Parathyroid adenoma (tissue), 2 donors: ENCODE data around the gene LDHB.

ENCODE experiments used
- H2AFZ ChIP-seq: fragments of 300-600 bp; sonication (generic); one replicate; pipeline ENCODE4 v1.7.0; 2017; ENCODE audit warnings: antibody characterized with exemption, mild to moderate bottlenecking
- H3K27ac ChIP-seq: fragments of 300-600 bp; sonication (generic); one replicate; pipeline ENCODE4 v1.7.0; 2017
- H3K27me3 ChIP-seq: fragments of 300-600 bp; sonication (generic); one replicate; pipeline ENCODE4 v1.7.0; 2017; ENCODE audit warnings: low read length; ENCODE audit not compliant: control insufficient read depth, insufficient read depth
- H3K36me3 ChIP-seq: fragments of 300-600 bp; sonication (generic); one replicate; pipeline ENCODE4 v1.7.0; 2017; ENCODE audit warnings: low read length; ENCODE audit not compliant: control insufficient read depth, insufficient read depth
- H3K4me1 ChIP-seq: fragments of 300-600 bp; sonication (generic); one replicate; pipeline ENCODE4 v1.7.0; 2017; ENCODE audit warnings: control low read depth
- H3K4me2 ChIP-seq: fragments of 300-600 bp; sonication (generic); one replicate; pipeline ENCODE4 v1.7.0; 2017; ENCODE audit warnings: low read length
- H3K4me3 ChIP-seq: fragments of 300-600 bp; sonication (generic); one replicate; pipeline ENCODE4 v1.7.0; 2017; ENCODE audit warnings: low read depth, low read length
- H3K79me2 ChIP-seq: fragments of 300-600 bp; sonication (generic); one replicate; pipeline ENCODE4 v1.7.0; 2017; ENCODE audit warnings: control low read depth
- H3K9ac ChIP-seq: fragments of 300-600 bp; sonication (generic); one replicate; pipeline ENCODE4 v1.7.0; 2017; ENCODE audit warnings: mild to moderate bottlenecking
- H3K9me3 ChIP-seq: fragments of 300-600 bp; sonication (generic); one replicate; pipeline ENCODE4 v1.7.0; 2017; ENCODE audit warnings: low read length; ENCODE audit not compliant: control insufficient read depth
- CTCF ChIP-seq: fragments of 300-600 bp; sonication (generic); IDR thresholded peaks from one replicate; pipeline ENCODE4 v1.7.0; 2017; ENCODE audit warnings: antibody characterized with exemption, mild to moderate bottlenecking
- donor health status: primary hyperparathyroidism.

Gene LDHB

GRCh38 chr12:21696625-21697024, 39.0 kb upstream of the LDHB start:
- no peak overlapping the region for H3K4me3 ChIP-seq
- no peak overlapping the region for H3K9ac ChIP-seq
- H3K79me2 ChIP-seq = no peaks in the 10 kb centered on the region
- H3K27me3 ChIP-seq = no peaks in the 10 kb centered on the region
- H3K36me3 ChIP-seq = no peaks in the 10 kb centered on the region
- H3K9me3 ChIP-seq = no peaks in the 10 kb centered on the region
- no peak overlapping the region for H3K27ac ChIP-seq
- no peak overlapping the region for H3K4me2 ChIP-seq
- no peak overlapping the region for H2AFZ ChIP-seq
- H3K4me1 ChIP-seq = no peaks in the 10 kb centered on the region
- no peak for TF ChIP-seq CTCF

GRCh38 chr12:21695986-21696385, 38.3 kb upstream of the LDHB start:
- Histone ChIP-seq H3K9me3 (no peaks in the 10 kb centered on the region), H3K9ac (no peak overlapping the region), H3K27ac (no peak overlapping the region), H3K4me2 (no peak overlapping the region), H3K4me1 (no peaks in the 10 kb centered on the region), H3K79me2 (no peaks in the 10 kb centered on the region), H3K4me3 (no peak overlapping the region), H3K36me3 (no peaks in the 10 kb centered on the region), H3K27me3 (no peaks in the 10 kb centered on the region), H2AFZ (no peak overlapping the region)
- TF ChIP-seq CTCF = no peak

GRCh38 chr12:21694660-21695059, 37.0 kb upstream of the LDHB start:
- H2AFZ ChIP-seq = no peak overlapping the region
- no peak overlapping the region for H3K4me3 ChIP-seq
- H3K79me2 ChIP-seq = no peaks in the 10 kb centered on the region
- no peak overlapping the region for H3K9ac ChIP-seq
- no peak overlapping the region for H3K27ac ChIP-seq
- H3K4me2 ChIP-seq = no peak overlapping the region
- H3K4me1 ChIP-seq = no peaks in the 10 kb centered on the region
- no peaks in the 10 kb centered on the region for H3K9me3 ChIP-seq
- no peaks in the 10 kb centered on the region for H3K36me3 ChIP-seq
- TF ChIP-seq CTCF = no peak
- H3K27me3 ChIP-seq = no peaks in the 10 kb centered on the region

GRCh38 chr12:21691515-21691914, 33.9 kb upstream of the LDHB start:
- no peak for TF ChIP-seq CTCF
- Histone ChIP-seq H2AFZ (no peak overlapping the region), H3K36me3 (no peaks in the 10 kb centered on the region), H3K9ac (no peak overlapping the region), H3K4me2 (no peak overlapping the region), H3K27ac (no peak overlapping the region), H3K79me2 (no peaks in the 10 kb centered on the region), H3K27me3 (no peaks in the 10 kb centered on the region), H3K9me3 (no peaks in the 10 kb centered on the region), H3K4me3 (no peak overlapping the region), H3K4me1 (no peaks in the 10 kb centered on the region)

GRCh38 chr12:21690704-21691368, 33.2 kb upstream of the LDHB start:
- Histone ChIP-seq H3K9me3 (no peaks in the 10 kb centered on the region), H3K4me3 (no peak overlapping the region), H3K4me1 (no peaks in the 10 kb centered on the region), H2AFZ (no peak overlapping the region), H3K27ac (no peak overlapping the region), H3K9ac (no peak overlapping the region), H3K27me3 (no peaks in the 10 kb centered on the region), H3K79me2 (no peaks in the 10 kb centered on the region), H3K4me2 (no peak overlapping the region), H3K36me3 (no peaks in the 10 kb centered on the region)
- no peak for TF ChIP-seq CTCF
